ENCODE data around the gene ADIPOR2.

- TF ChIP-seq CTCF (IDR thresholded peaks at IDR 0.05; ENCODE audit: low read depth, low read length, missing input control) (no peak), FOXA1 (IDR thresholded peaks at IDR 0.05) (no peak), YY1 (IDR thresholded peaks at IDR 0.05) (no peak), RXRA (IDR thresholded peaks at IDR 0.05) (no peak), ZBTB33 (IDR thresholded peaks at IDR 0.05) (no peak), REST (IDR thresholded peaks at IDR 0.05) (no peak), TAF1 (conservative IDR thresholded peaks at IDR 0.05) (no peak), GABPA (IDR thresholded peaks at IDR 0.05 in 1 of 2, conservative IDR thresholded peaks at IDR 0.05 in 1 of 2) (no peak), RAD21 (IDR thresholded peaks at IDR 0.05) (no peak), HNF4G (IDR thresholded peaks at IDR 0.05) (no peak)
- TF ChIP-seq, protein P1, sequence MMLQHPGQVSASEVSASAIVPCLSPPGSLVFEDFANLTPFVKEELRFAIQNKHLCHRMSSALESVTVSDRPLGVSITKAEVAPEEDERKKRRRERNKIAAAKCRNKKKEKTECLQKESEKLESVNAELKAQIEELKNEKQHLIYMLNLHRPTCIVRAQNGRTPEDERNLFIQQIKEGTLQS (IDR thresholded peaks at IDR 0.05): no peak
- TF ChIP-seq, protein P2, sequence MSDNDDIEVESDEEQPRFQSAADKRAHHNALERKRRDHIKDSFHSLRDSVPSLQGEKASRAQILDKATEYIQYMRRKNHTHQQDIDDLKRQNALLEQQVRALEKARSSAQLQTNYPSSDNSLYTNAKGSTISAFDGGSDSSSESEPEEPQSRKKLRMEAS (IDR thresholded peaks at IDR 0.05): no peak
Observed at GRCh38 chr12:1798641-1799020, 107.8 kb downstream of the ADIPOR2 start.
